HG02943 (cell line): ENCODE data around the gene SH3PXD2A.

Source experiments
- ATAC-seq: cut with Tn5 transposase; IDR thresholded peaks from one replicate; pipeline ENCODE4 v1.9.1; 2021; ENCODE audit warnings: mild to moderate bottlenecking, low read depth, moderate library complexity; ENCODE audit not compliant: unreplicated experiment

SH3PXD2A gene

DNA sequence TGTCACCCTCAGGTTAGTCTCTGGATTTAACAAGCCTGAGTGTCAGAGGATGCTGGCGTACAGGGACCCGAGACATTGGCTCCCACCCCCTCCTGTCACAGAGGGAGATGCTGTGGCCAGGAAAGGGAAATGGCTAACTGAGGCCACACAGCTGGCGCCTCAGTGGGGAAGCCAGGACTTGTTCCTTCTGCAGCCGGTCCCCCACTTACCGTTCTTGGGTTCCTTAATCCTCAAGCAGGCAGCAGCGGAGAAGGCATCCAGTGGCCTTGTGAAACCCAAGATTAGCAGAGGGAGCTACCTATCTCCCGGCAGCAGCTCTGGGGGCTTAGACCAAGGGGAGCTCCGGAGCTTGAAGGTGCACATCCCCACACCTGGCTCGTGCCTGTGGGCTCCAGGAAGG, 296.5 kb downstream of the SH3PXD2A start:
- ATAC-seq: no peak

DNA sequence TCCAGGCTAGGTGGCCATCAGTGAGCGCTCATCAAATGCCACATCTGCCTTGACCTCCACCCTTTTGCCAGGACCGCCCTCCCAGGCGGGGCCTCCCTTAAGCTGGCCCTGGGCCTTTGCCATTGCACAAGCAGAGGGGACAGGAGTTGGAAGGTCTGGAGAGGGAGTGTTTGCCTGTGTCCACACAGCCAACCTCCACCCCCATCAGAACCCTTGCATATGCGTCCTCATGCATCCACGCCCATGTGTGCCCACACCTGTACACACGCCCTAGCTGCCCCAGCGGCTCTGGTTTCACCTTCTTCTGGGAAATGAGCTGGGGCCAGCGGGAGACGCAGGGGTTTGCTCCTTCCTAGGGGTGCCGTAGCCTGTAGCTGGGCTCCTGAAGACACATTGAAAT, 297.9 kb downstream of the SH3PXD2A start:
- no peak for ATAC-seq

DNA sequence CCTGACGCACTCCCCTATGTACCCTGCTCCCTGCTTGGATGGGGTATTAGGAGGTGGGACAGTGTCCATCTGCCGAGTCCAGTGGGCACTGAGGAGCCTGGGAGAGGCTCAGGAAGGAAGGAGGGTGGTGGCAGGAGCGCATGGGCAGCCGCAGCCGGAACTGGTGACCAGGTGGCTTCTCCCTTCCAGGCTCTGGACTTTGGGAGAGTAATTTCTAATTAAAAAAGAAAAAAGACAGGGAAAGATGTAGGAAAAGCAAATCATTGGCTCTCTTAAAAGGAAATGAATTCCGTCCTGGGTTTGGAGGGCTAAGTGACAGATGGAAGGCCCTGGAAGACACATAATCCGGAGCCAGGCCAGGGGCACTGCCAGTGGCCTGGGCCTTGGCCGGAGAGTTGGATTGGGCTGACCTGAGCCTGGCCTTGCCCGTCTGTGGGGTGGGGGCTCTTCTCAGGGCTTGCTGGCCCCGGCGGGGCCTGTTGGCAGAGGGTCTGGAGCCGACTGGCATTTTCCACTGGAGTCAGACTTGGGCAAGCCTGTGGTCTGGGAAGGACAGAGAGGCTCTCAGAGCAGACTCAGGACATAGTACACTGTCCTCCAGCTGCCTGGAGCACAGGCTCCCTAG, 298.9 kb downstream of the SH3PXD2A start:
- ATAC-seq: no peak

DNA sequence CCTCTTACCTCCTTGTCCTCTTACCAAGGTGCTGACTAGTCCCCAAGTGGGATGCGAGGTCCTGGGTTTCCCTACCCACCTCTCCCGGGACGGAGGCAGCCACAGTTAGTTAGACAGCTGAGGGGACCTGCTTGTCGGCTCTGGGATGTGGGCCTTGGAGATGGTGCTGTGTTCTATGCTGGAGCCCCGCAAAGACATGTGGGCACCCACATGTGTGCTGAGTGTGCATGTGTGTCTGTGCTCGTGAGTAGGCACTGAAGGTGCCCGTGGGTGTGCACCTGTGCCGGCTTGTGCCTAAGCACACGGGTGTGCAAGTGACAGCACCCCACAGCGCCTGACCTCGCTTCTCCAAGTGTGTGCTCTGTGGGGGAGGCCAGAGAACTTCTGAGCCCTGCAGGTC, 299.7 kb downstream of the SH3PXD2A start:
- ATAC-seq: no peak

DNA sequence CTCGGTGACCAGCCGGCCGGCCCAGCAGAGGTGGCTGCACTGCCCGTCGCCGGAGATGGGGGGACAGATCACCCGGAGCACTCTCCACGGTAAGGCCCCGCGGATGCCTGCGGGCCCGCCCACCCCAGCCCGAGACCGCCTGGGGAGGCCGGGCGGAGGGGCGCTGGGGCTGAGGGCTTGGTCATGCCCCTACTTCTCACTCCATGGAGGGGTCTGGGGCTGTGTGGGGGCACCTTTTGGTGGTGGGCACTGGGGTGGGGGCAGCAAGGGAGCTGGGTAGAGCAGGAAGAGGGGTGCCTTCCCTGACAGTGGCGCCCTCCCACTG, 300.1 kb downstream of the SH3PXD2A start:
- ATAC-seq: no peak

DNA sequence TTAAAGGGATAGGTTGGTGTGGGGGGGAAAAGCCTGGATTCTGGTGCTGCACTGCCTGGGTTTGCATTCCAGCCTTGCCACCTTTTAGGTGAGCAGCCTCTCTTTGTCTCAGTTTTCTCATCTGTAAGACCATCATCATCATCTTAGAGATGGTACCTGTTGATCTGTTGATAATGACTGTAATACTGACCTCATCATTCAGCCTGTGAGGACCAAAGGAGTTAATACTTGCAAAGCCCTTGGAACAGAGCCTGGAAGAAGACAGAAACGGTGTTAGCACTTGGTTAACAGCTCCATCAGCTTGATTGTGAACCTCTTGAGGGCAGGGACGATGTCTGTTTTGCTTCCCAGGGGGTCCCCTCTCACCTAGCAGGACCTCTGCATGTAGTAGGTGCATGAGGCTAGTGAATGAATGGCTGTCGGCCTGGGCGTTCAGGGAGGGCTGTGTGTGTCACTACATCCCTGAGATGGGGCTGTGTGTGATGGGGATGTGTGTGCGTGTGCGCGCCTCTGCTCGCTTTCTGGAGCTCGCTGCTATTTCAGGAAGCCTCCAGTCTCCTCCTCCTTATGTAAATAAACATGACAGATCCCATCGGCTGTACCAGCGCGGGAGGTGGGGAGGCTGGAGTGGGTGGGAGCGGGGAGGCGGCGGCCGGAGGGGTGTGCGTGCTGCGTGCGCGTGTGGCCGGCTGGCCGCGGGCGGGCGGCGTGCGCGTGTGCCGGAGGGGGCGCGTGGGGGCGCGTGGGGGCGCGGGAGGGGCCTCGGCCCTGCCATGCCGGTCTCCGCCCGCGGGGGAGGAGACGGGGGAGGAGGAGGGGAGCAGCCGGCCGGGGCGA, 300.7 kb downstream of the SH3PXD2A start:
- no peak for ATAC-seq

DNA sequence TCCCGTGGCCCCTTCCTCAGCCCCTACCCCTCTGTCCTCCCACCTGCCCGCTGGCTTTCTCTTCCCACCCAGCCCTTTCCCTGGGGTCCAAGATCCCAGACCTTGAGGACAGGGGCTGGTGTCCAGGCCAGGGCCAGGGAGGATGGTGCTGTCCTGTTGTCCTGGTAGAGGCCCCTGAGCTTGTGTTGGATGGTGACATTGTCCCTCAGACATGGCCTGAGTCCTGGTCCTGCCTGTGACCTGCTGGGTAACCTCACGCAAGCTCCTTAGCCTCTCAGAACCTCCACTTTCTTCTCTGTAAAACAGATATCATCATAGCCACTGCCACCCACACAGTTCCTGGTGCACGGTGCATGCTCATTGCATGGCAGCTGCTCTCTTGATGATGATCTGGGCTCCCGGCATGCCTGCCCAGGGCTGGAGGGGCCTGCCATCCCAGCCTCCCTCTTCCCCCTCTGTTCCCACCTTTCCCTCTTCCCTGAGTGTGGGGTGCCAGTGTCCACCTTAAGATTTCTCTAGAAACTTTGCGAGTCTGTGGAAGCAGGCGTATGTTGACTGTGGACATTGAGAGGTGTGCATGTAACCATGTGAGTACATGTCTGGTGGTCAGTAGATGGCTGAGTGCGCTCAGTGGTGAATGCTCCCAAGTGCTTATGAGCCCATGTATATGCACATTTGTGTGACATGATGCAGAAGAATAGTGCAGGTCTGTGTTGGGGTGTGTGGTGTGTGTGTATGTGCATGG, 301.5 kb downstream of the SH3PXD2A start:
- no peak for ATAC-seq

DNA sequence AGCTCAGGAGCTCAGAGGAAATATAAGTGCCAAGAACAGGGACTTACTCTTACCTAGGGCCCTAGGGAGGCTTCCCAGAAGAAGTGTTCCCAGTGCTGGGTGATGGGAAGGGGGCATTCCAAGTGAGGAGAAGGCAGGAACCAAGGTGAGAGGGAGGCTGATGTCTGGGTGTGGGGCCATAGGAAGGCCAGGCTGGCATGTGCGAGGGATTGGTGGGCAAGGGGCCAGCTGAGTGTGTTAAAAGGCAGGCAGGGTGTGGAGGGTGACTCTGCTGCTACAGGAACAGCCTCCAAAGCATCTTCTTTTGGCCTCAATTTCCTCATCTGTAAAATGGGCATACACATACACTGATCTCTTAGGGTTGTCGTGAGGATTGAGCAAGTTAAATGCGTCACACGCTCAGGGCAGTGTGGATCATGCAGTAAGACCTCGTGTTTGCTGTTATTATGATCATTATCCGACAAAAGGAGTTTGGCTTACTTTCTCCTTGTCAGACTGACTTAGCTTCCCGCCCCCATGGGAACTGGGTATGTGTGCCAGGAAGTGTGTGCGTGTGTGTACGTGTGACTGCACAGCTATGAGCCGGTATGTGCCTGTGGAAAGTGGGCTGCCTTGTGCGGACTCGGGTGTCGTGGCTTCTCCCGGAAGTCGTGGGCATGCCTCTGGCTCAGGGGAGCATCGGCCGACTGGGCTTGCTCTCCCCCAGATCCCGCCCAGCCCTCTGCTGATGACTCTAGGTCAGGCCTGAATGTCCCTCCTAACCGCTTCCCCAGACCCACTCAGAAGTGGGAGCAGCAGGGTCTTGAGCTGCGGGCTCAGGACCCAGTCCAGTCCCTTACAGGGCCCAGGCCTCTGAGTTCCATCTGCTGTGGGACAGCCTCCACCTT, 302.3 kb downstream of the SH3PXD2A start:
- no peak for ATAC-seq

DNA sequence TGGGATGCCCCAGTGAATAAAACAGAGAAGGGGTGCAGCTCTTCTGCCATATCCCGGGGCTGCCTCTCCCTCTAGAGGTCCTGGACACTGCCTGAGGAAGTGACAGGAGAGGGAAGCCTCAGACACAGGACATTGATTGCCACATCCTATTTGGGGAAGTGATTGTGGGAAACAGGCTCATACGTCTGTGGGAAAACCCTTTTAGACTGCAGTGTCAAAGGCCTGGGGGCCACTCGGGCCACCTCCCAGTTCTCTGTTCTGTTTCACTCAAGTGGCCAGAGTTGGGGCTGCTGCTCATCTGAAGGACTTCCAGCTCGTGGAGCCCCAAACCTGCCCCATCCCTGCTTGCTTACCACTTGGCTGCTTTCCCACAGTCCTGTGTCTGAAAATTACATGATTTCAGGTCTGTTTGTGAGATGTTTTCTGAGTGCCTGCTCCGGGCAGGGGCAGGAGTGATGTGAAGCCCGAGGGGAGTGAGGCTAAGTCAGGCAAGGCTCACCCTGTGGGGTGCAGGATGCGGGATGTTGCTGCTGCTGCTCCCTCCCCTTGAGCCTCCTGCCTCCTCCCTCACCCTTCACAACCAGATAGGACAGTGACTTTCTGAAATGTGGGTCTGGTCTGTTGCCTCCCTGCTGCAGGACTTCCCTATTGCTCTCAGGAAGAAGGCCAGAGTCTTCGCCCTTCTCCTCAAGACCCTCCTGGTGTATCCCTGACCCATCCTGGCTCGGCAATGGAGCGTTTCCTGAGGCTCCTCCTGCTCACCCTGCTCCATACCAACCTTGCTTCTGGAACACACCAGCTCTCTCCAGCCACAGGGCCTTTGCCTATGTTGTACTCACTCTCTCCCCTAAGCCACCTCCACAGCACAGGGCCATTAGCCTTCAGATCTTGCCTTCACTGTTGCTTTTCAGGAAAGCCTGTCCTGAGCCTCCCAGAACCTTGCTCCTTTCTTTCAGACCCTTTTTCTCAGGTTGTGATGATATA, 303.5 kb downstream of the SH3PXD2A start:
- ATAC-seq: no peak

DNA sequence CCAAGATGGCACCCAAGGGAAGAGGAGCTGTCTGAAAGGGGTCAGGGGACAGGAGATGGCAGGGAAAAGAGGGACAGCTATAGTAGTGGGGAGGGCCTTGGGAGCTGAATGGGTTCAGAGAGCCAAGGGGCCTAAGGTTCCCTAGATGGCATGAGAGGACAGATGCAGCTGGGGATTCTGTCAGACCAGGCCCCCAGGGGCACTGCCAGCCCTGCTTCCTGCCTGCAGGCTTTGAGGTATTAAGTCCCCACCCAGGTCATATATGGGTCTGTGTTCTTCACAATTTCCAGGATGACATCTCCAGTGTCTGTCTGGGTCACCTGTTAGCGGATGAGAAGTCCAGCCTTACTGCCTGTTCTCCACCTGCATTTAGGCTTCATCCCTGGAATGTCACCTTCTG, 305.1 kb downstream of the SH3PXD2A start:
- no peak for ATAC-seq

DNA sequence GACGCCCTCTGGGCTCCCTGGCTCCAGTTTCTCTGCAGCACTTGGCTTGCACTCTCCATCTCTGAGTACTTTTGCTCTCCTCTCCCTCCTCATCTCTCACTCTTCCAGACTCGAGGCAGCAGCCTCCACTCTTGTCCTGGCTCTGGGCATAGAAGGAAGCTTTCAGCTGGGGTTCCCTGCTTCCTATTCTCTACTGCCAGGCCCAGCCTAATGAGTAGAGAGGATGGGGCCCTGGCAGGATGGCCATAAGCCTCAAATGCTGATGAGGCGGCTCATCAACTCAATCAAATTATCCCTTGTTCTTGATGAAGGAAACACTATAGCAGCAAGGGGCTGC, 306.1 kb downstream of the SH3PXD2A start:
- no peak for ATAC-seq

DNA sequence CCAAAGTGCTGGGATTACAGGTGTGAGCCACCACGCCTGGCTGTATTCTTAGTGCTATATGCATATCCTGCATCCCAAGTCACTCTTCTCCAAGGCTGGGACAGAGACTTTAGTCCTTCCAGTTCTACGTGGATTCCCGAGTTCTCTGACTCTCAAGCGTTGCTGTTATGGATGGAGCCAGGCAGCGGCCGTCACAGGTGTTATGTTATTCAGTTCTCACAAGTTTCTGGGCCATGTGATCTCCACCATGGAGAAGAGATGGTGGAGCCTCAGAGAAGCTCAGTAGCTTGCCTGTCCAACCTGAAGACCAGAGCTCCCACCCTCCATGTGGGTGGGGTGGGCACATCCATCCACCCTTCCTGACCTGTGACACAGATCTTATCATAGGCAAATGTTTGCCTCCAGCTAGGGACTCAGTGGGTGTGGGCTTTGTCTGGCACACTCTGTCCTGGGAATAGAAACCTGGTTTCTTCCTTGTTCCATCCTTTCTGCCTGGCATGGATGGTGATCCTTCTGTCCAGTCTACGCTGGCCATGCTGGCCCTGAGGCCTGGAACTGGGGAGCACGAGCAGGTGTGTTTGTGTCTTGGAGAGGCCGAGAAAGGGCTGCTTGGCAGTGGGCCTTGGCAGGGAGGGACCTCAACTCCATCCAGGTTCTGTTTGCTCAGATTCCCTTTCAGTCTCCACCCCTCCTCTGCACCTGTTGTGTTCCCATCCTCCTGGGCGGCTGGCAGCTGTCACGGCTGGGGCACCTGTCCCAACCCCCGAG, 306.6 kb downstream of the SH3PXD2A start:
- no peak for ATAC-seq

DNA sequence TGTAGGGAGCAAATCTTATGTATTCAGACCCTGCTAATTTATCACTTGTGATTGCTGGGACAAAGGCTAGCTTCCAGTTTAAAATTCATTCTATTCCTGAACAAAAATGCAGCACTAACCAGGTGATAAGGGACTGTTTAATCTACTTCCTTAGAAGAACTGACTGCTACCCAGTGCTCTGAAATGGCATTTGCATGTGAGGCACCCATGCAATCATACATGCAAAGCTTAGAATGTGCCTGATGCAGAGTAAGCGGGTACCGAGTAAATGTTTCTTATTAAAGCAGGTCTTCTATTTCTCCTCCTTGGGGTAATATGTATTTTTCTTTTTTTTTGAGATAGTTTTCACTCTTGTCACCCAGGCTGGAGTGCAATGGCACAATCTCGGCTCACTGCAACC, 307.4 kb downstream of the SH3PXD2A start:
- ATAC-seq: no peak

DNA sequence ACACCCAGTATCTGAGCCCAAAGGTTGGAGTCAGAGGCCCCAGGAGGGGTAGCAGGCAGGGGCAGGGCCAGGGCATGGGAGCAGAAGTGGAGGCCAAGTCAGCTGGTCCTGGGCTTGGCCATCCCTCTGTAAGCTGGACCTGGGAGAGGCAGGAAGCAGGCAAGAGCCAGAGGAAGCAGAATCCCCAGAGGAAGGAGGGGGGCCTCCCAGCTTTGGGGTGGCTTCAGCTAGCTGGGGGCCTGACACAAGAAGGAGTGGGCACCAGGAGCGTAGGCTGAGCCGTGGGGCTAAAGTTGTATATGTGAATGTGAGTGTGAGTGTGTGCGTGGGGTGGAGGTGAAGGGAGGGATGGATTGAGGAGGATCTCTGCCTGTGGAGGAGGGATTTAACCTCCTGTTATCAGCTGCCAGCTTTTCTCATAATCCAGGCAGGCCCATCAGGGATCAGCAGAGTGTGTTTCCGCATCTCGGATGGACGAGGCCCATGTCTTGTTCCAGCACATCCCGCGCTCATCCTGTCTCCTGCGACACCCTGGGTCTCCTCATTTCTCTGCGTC, 307.9 kb downstream of the SH3PXD2A start:
- no peak for ATAC-seq

DNA sequence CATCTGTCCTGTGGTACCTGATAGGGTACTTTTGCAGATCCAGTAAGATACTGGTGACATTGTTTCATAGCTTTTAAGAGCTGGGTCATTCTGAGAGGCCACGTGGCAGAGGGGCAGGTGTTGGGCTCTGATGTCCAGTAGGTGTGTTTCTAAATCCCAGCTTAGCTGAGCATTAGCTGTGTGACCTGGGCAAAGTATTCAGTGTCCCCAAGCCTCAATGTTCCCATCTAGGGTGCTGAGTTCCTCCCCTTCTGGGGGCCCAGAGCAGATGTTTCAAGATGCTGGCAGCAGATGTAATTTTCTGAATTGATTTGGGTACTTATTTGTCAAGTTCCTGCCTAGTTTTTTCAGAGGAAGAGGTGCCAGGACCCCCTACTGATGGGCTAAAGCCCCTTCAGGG, 309.0 kb downstream of the SH3PXD2A start:
- no peak for ATAC-seq

DNA sequence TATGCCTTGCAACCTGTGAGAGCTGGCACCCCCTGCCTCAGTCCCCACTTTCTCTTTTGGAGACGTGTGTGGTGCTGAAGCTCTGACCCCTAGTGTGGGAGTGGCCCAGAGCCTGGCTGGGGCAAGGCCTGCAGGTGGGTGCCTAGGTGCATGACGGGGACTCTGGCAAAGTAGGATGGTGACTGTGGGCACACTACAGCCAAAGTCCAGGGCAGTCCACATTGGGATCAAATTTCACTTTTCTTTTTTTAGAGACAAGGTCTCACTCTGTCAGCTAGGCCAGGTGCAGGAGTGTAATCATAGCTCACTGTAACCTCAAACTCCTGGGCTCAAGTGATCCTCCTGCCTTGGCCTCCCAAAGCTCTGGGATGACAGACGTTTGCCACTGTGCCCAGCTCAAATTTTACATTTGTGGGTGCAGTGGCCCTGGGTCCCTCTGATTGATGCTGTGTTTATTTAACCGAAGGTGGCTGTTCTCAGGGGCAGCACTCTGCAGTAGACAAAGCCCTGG, 309.6 kb downstream of the SH3PXD2A start:
- no peak for ATAC-seq

DNA sequence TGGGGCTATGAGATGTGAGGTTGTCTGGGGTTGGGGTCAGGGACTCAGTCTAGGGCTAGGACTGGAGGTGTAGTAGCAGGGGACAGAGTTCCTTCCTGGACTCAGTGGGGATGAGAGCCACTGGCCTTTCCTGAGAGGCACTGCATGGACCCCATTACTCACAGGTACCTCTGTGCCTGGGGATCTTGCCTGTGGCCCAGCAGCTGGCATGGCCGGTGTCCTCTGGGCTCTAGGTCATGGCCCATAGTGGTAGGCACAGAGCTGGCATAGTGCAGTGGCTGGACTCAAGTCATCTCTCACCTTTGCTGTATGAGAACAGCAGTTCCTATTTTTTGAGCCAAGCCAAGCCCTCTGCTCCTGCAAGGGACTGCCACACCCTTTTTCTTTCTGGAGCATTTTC, 310.0 kb downstream of the SH3PXD2A start:
- no peak for ATAC-seq

DNA sequence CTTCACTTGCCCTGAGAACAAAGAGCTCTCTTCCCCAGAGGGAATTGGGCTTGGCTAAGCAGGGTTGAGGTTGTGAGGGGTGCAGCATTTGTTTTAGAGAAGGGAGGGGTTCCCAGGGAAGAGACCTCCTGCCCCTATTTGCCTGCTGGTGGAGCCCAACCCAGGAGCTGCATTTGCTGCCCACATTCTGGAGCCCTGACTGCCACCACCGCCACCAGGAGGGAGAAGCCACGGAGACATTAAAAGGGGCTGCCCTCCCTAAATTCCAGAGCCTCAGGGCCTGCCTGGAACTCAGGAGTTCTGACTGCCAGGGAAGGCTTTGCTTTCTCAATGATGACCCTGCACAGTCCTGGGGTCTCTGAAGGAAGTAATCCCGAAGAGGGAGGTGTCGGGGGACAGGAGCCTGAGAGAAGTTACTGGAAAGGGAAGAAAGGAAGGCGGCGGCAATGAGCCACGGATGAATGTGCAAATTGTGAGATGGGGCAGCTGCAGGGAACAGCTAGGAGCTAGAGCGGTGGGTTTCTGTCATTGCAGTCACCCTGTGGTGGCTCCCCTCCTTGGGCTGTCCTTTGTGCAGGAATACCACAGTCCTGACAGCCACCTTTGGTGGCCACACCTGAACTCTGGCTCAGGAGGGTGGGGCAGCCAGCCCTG, 310.6 kb downstream of the SH3PXD2A start:
- no peak for ATAC-seq
